SK-N-SH (cell line): ENCODE results near the gene PRKN. TPM values are rescaled to one million over a fixed set of nuclear protein-coding genes. Genes with fewer than 3 reads are reported as not detected.

Experiments used
- CTCF ChIA-PET: fragments of 300-600, 350-600 bp; formaldehyde crosslinking; extraction: SDS; loops from one replicate; lab custom pipeline; 2021; lab: Yijun Ruan, JAX
- POLR2A ChIA-PET: fragments of 350-600 bp; sonication (Branson Sonifier 250); formaldehyde crosslinking; extraction: SDS; loops from one replicate; lab custom pipeline; 2020; ENCODE audit warnings: antibody characterized with exemption, inconsistent platforms; lab: Yijun Ruan, JAX
- DNase-seq: peaks from one replicate; pipeline ENCODE4 v3.0.0; 2012
- H2AFZ ChIP-seq: fragments of 200-600 bp; sonication (generic); 2 replicates; pipeline ENCODE4 v1.8.1; 2016; ENCODE audit warnings: antibody characterized with exemption, mild to moderate bottlenecking, low read depth
- H3F3A ChIP-seq: fragments of 200-600 bp; sonication (generic); replicated peaks from 2 replicates; pipeline ENCODE3; 2016; ENCODE audit warnings: antibody characterized with exemption, mild to moderate bottlenecking; ENCODE audit not compliant: insufficient read depth
- H3K27ac ChIP-seq, 2 experiments: fragments of 200-500 bp in 1 of 2; fragments of 200-600 bp in 1 of 2; sonication (Bioruptor generic) in 1 of 2; sonication (generic), shearing (Covaris generic) in 1 of 2; 2 replicates each; pipeline versions ENCODE4 v1.5.1 to v1.6.1; 2014 to 2016; ENCODE audit warnings: low read depth in 2 of 2, inconsistent platforms in 1 of 2, low read length in 1 of 2, mild to moderate bottlenecking in 1 of 2, mixed read lengths in 1 of 2
- H3K27me3 ChIP-seq: fragments of 200-600 bp; sonication (generic), shearing (Covaris generic); 2 replicates; pipeline ENCODE4 v1.6.1; 2016; ENCODE audit warnings: mixed run types; ENCODE audit not compliant: insufficient read depth
- H3K36me3 ChIP-seq, 2 experiments: fragments of 200-500 bp in 1 of 2; fragments of 200-600 bp in 1 of 2; sonication (Bioruptor generic) in 1 of 2; sonication (generic) in 1 of 2; replicated peaks in 1 of 2; 2 replicates each; pipeline versions ENCODE3 to v1.5.1; 2014 to 2016; ENCODE audit warnings: low read length in 1 of 2, mild to moderate bottlenecking in 1 of 2; ENCODE audit not compliant: insufficient read depth in 2 of 2, control insufficient read depth in 1 of 2
- H3K4me1 ChIP-seq, 2 experiments: fragments of 200-500 bp in 1 of 2; fragments of 200-600 bp in 1 of 2; sonication (Bioruptor generic) in 1 of 2; sonication (generic), shearing (Covaris generic) in 1 of 2; 2 replicates each; pipeline versions ENCODE4 v1.5.1 to v1.6.1; 2014 to 2016; ENCODE audit warnings: low read depth in 1 of 2, low read length in 1 of 2, mixed run types in 1 of 2; ENCODE audit not compliant: insufficient read depth in 2 of 2, control insufficient read depth in 1 of 2
- H3K4me2 ChIP-seq: fragments of 200-600 bp; sonication (generic), shearing (Covaris generic); 2 replicates; pipeline ENCODE4 v1.6.1; 2017; ENCODE audit warnings: mixed run types
- H3K4me3 ChIP-seq, 2 experiments: fragments of 200-500 bp in 1 of 2; fragments of 200-600 bp in 1 of 2; sonication (Bioruptor generic) in 1 of 2; sonication (generic), shearing (Covaris generic) in 1 of 2; 2 replicates each; pipeline versions ENCODE4 v1.5.1 to v1.8.1; 2014 to 2016; ENCODE audit warnings: low read depth in 2 of 2, inconsistent platforms in 1 of 2, low read length in 1 of 2, mild to moderate bottlenecking in 1 of 2, mixed read lengths in 1 of 2, moderate library complexity in 1 of 2
- H3K79me2 ChIP-seq: fragments of 200-600 bp; sonication (generic); 2 replicates; pipeline ENCODE4 v1.8.1; 2017; ENCODE audit warnings: mild to moderate bottlenecking; ENCODE audit not compliant: insufficient read depth
- H3K9ac ChIP-seq: fragments of 200-600 bp; sonication (generic); 2 replicates; pipeline ENCODE4 v1.6.1; 2017; ENCODE audit warnings: mixed run types
- H3K9me2 ChIP-seq: fragments of 200-600 bp; sonication (generic); 2 replicates; pipeline ENCODE4 v1.6.1; 2017; ENCODE audit warnings: mixed run types
- H3K9me3 ChIP-seq: fragments of 200-600 bp; sonication (generic); 2 replicates; pipeline ENCODE4 v1.6.1; 2017; ENCODE audit warnings: mixed run types, mild to moderate bottlenecking, moderate library complexity
- H4K20me1 ChIP-seq: fragments of 200-600 bp; sonication (generic); 2 replicates; pipeline ENCODE4 v1.6.1; 2017; ENCODE audit warnings: mild to moderate bottlenecking, mixed run types; ENCODE audit not compliant: insufficient read depth
- EP300 ChIP-seq, 2 experiments: IDR thresholded peaks; 2 replicates each; pipeline versions ENCODE4 v1.4.0 to v1.6.1; 2012; ENCODE audit warnings: borderline replicate concordance in 1 of 2, low read depth in 1 of 2, low read length in 1 of 2
- EZH2phosphoT487 ChIP-seq: fragments of 200-600 bp; sonication (generic); IDR thresholded peaks from 2 replicates; pipeline ENCODE4 v1.6.1; 2017; ENCODE audit warnings: low read depth, mixed run types, mild to moderate bottlenecking, antibody characterized with exemption, moderate library complexity, borderline replicate concordance
- FOSL2 ChIP-seq: IDR thresholded peaks from 2 replicates; pipeline ENCODE4 v1.4.0; 2012; ENCODE audit warnings: low read depth, mild to moderate bottlenecking, moderate library complexity, borderline replicate concordance
- FOXM1 ChIP-seq: IDR thresholded peaks from 2 replicates; pipeline ENCODE4 v1.4.0; 2012; ENCODE audit warnings: low read depth, mild to moderate bottlenecking
- GATA2 ChIP-seq: sonication (generic); formaldehyde crosslinking; IDR thresholded peaks from 2 replicates; pipeline ENCODE4 v1.5.0; 2020; ENCODE audit warnings: mild to moderate bottlenecking, missing genetic modification reagents
- MEF2A ChIP-seq: IDR thresholded peaks from 2 replicates; pipeline ENCODE4 v1.4.0; 2012; ENCODE audit warnings: low read depth, borderline replicate concordance
- NFIC ChIP-seq: IDR thresholded peaks from 2 replicates; pipeline ENCODE4 v1.4.0; 2012; ENCODE audit warnings: borderline replicate concordance
- POLR2AphosphoS5 ChIP-seq: IDR thresholded peaks from 2 replicates; pipeline ENCODE4 v1.6.1; 2012; ENCODE audit warnings: low read depth, low read length
- RFX5 ChIP-seq: IDR thresholded peaks from 2 replicates; pipeline ENCODE4 v1.6.1; 2012; ENCODE audit warnings: mild to moderate bottlenecking, improper control_type of control experiment, low read length
- SIN3A ChIP-seq: IDR thresholded peaks from 2 replicates; pipeline ENCODE4 v1.6.1; 2012; ENCODE audit warnings: low read depth, mild to moderate bottlenecking, low read length, moderate library complexity, borderline replicate concordance
- SMC3 ChIP-seq: IDR thresholded peaks from 2 replicates; pipeline ENCODE4 v1.6.1; 2012; ENCODE audit warnings: low read depth, low read length, improper control_type of control experiment
- TCF12 ChIP-seq: IDR thresholded peaks from 2 replicates; pipeline ENCODE4 v1.4.0; 2012
- TEAD4 ChIP-seq: IDR thresholded peaks from 2 replicates; pipeline ENCODE4 v1.4.0; 2012; ENCODE audit warnings: mild to moderate bottlenecking, borderline replicate concordance; ENCODE audit not compliant: insufficient read depth
- WGBS: methylation state at CpG from one replicate; pipeline ENCODE4 v1.1.6; 2017; ENCODE audit warnings: low lambda C conversion rate; 5-methylcytosine and 5-hydroxymethylcytosine counted together
- polyA plus RNA-seq, 3 experiments: library from polyadenylated mRNA; depleted of rRNA; stranded (reverse); fragments of >200 nt; gene quantifications; 2 replicates each; pipeline ENCODE4 v1.2.3, GENCODE V29; 2012
- TF ChIP-seq, protein P1 (sequence below): IDR thresholded peaks from 2 replicates; pipeline ENCODE4 v1.6.1; 2012; ENCODE audit warnings: mild to moderate bottlenecking, low read depth, low read length, moderate library complexity
- TF ChIP-seq, protein P2 (sequence below): fragments of 150-350 bp; IDR thresholded peaks from 2 replicates; pipeline ENCODE4 v1.6.1; 2016; ENCODE audit warnings: mild to moderate bottlenecking, low read depth, low read length
- TF ChIP-seq, protein P3 (sequence below): IDR thresholded peaks from 2 replicates; pipeline ENCODE4 v1.4.0; 2012; ENCODE audit warnings: low read depth
- TF ChIP-seq, protein P4 (sequence below): IDR thresholded peaks from 2 replicates; pipeline ENCODE4 v1.4.0; 2012; ENCODE audit warnings: low read depth, borderline replicate concordance
- TF ChIP-seq, protein P5 (sequence below): fragments of 150-350 bp; IDR thresholded peaks from 2 replicates; pipeline ENCODE4 v1.6.1; 2017; ENCODE audit warnings: antibody characterized with exemption, low read length, low read depth, borderline replicate concordance

Gene PRKN
- polyA plus RNA-seq, 1 of the 3 experiments (the other 2 are of a cell fraction): 0.76 TPM

DNA sequence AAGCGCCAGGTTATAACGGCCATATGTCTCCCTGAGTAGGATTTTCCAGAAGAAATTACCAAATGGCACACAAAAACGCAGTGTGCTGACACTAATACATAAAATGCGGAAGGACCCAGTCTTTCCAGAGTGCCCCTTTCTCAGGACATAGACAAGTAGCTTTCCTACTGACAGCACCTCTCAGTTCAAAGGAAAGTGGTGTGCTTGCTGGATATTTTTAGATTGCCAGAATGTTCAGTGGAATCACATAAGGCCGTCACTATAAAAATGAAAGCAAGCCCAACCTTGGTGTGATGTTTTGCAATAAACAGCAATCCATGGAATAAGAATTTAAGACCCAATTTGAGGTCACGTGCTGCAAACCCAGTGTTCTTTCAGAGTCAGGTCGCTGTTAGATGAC is 1318.2 kb downstream of the PRKN start:
- H3K27me3 ChIP-seq: no peaks in the 10 kb centered on the region
- no peak overlapping the region for H3K4me3 ChIP-seq
- no peaks in the 10 kb centered on the region for H3K9me3 ChIP-seq
- H3K9ac ChIP-seq: no peak overlapping the region
- H3K79me2 ChIP-seq: no peaks in the 10 kb centered on the region
- ChIA-PET POLR2A (no interaction called here), CTCF (interaction anchor here (5.1 kb wide), 1 partner anchor 9 kb away, joined by 29 read pairs; no protein-coding TSS in a partner anchor)
- H2AFZ ChIP-seq: no peak overlapping the region
- H3K36me3 ChIP-seq: no peaks in the 10 kb centered on the region
- TF ChIP-seq, protein P1, sequence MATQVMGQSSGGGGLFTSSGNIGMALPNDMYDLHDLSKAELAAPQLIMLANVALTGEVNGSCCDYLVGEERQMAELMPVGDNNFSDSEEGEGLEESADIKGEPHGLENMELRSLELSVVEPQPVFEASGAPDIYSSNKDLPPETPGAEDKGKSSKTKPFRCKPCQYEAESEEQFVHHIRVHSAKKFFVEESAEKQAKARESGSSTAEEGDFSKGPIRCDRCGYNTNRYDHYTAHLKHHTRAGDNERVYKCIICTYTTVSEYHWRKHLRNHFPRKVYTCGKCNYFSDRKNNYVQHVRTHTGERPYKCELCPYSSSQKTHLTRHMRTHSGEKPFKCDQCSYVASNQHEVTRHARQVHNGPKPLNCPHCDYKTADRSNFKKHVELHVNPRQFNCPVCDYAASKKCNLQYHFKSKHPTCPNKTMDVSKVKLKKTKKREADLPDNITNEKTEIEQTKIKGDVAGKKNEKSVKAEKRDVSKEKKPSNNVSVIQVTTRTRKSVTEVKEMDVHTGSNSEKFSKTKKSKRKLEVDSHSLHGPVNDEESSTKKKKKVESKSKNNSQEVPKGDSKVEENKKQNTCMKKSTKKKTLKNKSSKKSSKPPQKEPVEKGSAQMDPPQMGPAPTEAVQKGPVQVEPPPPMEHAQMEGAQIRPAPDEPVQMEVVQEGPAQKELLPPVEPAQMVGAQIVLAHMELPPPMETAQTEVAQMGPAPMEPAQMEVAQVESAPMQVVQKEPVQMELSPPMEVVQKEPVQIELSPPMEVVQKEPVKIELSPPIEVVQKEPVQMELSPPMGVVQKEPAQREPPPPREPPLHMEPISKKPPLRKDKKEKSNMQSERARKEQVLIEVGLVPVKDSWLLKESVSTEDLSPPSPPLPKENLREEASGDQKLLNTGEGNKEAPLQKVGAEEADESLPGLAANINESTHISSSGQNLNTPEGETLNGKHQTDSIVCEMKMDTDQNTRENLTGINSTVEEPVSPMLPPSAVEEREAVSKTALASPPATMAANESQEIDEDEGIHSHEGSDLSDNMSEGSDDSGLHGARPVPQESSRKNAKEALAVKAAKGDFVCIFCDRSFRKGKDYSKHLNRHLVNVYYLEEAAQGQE: no peak
- TF ChIP-seq SMC3: no peak
- no peak for TF ChIP-seq TEAD4
- no peak for TF ChIP-seq GATA2 (CRISPR knock-in tag)
- no peak for TF ChIP-seq MEF2A
- no peak for TF ChIP-seq RFX5
- TF ChIP-seq, protein P2, sequence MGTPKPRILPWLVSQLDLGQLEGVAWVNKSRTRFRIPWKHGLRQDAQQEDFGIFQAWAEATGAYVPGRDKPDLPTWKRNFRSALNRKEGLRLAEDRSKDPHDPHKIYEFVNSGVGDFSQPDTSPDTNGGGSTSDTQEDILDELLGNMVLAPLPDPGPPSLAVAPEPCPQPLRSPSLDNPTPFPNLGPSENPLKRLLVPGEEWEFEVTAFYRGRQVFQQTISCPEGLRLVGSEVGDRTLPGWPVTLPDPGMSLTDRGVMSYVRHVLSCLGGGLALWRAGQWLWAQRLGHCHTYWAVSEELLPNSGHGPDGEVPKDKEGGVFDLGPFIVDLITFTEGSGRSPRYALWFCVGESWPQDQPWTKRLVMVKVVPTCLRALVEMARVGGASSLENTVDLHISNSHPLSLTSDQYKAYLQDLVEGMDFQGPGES: no peak
- no peak for TF ChIP-seq SIN3A
- TF ChIP-seq FOXM1: no peak
- TF ChIP-seq, protein P3, sequence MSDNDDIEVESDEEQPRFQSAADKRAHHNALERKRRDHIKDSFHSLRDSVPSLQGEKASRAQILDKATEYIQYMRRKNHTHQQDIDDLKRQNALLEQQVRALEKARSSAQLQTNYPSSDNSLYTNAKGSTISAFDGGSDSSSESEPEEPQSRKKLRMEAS: no peak
- TF ChIP-seq, protein P4, sequence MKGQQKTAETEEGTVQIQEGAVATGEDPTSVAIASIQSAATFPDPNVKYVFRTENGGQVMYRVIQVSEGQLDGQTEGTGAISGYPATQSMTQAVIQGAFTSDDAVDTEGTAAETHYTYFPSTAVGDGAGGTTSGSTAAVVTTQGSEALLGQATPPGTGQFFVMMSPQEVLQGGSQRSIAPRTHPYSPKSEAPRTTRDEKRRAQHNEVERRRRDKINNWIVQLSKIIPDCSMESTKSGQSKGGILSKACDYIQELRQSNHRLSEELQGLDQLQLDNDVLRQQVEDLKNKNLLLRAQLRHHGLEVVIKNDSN: no peak
- TF ChIP-seq FOSL2: no peak
- TF ChIP-seq EZH2phosphoT487: no peak
- TF ChIP-seq TCF12: no peak
- TF ChIP-seq POLR2AphosphoS5: no peak
- TF ChIP-seq, protein P5, sequence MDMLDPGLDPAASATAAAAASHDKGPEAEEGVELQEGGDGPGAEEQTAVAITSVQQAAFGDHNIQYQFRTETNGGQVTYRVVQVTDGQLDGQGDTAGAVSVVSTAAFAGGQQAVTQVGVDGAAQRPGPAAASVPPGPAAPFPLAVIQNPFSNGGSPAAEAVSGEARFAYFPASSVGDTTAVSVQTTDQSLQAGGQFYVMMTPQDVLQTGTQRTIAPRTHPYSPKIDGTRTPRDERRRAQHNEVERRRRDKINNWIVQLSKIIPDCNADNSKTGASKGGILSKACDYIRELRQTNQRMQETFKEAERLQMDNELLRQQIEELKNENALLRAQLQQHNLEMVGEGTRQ: no peak
- TF ChIP-seq NFIC: no peak
- TF ChIP-seq EP300 (IDR thresholded peaks at IDR 0.05; ENCODE audit: borderline replicate concordance in 1 of 2, low read depth in 1 of 2, low read length in 1 of 2): no peak
- no peak overlapping the region for H3K27ac ChIP-seq
- H3K4me1 ChIP-seq: peaks cover 0 to 14% of the 10 kb centered on the region in 2 experiments; a peak in 3 of 4 replicates
- no peak overlapping the region for H3K4me2 ChIP-seq
- WGBS: 91% methylated on average over 6 of the region's 7 CpGs
- no peak for DNase-seq
- no peaks in the 10 kb centered on the region for H4K20me1 ChIP-seq
- no peaks in the 10 kb centered on the region for H3K9me2 ChIP-seq
- peaks cover 9% of the 10 kb centered on the region for H3F3A ChIP-seq
